Ammon's horn (tissue), 1 donor: ENCODE results near the gene RAET1G.
"Not testable (repeated sequence)": the region's sequence is repeated elsewhere in the genome, so short reads cannot be mapped to it uniquely, and the experiment has no call there.

ENCODE experiments used
- DNase-seq: peaks from one replicate; pipeline ENCODE4 v3.0.0-alpha.2; 2016; ENCODE audit warnings: low spot score

Gene RAET1G

DNA sequence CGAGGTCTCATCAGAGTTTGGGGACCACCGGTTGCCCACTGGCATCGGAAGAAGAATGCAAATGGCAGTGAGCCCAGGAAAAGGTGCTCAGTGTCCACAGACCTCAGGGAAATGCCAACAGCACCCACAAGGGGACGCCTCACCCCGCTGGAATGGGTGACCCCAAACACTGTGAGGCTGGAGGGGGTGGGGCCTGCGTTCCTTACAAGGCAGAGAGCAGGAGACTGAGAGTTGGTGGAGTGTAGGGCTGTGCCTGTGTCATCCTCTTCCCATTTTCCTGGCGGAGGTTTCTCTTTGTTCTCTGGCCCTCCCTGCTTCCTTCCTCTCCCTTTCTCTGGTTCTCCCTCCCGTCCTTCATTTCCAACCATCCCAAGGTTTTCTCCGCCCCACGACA is 31.0 kb upstream of the RAET1G start:
- DNase-seq = not testable (repeated sequence)

DNA sequence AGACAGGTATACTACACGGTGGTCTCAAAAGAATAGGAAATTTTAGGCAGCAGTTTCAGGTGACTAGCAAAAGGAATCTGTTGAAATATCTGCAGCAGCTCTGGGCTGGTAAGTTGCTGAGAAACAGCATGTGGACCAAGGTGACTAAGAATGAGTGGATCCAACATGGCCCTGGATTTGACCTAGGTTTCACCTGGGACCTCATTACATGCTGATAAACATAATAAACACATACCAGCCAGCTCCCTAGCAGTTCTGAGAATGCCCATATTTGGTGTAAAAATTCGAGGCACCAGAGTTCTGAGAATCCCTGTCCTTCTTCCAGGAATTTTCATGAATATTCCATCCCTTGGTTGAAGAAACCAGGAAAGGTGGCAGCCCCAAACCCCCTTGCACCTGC is 30.5 kb upstream of the RAET1G start:
- not testable (repeated sequence) for DNase-seq

DNA sequence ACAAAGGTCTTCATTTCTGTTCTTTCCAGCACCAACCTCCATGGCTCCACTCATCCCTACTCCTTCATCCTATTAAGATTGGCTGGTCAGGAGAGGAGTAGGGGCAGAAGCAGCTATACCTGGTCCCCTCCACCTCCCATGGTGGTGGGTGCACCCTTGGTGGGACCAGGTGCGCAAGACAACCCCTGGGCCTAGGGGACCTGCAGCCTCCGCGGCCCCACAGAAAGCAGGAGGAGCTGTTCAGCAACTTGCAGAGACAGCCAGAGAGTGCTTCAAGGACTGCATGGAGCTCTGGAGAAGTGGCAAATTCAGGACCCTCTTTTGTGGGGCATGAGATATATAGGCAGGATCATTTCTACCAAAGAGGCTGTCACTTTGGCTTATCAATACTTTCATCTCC is 28.7 kb upstream of the RAET1G start:
- no peak for DNase-seq

DNA sequence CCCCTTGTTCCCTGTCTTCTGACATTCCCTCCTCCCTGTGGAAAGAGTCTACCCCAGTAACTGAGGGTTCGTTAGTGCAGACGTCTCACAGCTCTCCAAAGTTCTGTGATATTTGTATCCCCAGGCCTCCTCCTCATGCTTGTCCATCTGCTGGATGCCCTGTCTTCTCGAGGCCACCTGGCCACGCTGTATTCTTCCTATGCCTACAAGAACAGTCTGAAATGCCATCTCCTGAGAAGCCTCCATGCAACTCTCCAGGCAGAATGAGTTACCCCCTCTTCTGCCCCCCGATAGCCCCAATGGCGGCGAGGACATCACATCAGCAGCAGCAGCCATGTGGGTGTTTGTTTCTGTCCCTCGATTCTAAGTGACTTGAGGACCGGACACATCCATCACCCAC is 28.2 kb upstream of the RAET1G start:
- no peak for DNase-seq

DNA sequence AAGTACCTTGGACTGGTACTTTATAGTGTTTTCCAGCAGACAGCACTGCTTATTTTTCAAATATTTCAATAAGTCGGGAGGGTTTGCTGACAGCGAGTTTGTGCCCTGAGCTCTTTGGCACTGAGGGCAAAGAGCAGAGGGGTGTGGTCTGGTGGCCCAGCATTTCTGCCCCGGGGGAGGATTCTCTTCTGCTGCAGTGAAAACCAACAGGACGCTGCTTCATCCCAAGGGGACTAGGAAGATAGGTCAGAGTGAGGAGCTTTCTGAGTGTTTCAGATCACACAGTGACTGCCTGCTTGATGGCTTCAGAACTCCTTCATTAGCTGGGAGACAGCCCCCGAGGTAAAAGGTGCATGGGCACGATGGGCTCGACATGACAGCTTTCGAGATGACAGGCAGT is 27.5 kb upstream of the RAET1G start:
- DNase-seq = no peak

GRCh38 chr6:149948616-149949015 is 25.7 kb upstream of the RAET1G start:
- no peak for DNase-seq

DNA sequence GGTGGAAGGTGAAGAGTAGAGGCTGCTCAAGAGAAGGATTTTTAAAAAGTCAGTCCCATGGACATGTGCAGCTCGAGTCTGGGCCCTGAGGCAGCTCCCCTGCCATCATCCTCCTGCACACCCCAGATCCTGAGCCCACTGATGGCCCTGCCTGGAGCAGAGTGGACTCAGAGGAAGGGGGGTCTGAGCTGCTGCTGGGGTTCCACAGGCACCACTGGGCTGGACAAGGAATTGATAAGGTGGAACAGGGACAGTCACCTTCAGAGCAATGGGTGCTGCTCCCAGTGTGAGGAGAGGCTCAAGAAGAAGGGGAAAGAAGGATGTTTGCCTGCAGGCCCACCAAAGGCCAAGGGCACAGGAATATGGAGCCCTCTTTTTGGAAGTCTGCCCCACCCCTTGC is 25.1 kb upstream of the RAET1G start:
- no peak for DNase-seq

- DNase-seq = not testable (repeated sequence)
Observed at GRCh38 chr6:149947533-149947932, 24.6 kb upstream of the RAET1G start.

DNA sequence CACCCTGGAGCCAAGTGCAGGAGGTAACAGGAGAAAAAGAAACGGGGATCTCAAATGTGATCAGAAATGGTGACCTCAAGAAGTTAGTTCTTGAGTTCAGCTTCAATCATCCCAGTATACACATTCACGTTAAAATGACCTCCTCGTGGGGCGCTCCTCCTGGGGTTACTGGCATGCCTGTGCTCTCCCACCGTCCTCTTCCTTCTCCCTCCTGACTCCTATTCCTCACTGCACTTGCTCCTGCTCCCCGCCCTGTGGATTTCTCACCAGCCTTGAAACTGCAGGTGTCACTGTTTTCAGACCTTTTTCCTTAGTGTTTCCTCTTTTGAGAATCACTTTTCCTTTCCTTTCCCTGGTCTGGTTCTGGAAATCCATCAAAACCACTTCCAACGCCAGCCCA is 23.7 kb upstream of the RAET1G start:
- DNase-seq = not testable (repeated sequence)

DNA sequence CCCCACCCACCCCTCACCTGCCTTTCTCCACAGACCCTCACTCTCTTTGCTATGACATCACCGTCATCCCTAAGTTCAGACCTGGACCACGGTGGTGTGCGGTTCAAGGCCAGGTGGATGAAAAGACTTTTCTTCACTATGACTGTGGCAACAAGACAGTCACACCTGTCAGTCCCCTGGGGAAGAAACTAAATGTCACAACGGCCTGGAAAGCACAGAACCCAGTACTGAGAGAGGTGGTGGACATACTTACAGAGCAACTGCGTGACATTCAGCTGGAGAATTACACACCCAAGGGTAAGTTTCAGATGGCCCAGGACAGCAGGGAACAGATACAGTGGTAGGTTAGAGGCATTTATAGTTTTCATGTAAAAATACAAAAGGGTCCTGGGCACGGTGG is 22.4 kb upstream of the RAET1G start:
- not testable (repeated sequence) for DNase-seq

DNA sequence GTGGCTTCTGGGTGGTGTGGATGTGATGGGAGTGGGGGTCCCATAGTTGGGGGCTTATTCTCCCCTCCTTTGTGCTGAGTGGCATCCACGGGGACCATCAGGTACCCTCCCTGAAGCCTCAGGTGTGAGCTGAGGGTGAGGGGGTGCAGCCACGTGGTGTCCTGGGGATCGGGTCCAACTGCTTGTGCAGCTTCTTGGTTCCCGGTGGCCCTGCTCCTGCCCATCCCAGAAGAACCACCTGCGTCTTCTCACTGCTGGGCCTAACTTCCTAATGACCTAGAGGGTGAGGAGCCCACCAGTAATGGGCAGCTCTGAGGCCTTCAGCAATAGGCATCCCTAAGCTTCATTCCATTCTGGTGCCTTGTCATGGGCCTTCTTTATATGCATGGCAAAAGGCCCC is 20.4 kb upstream of the RAET1G start:
- not testable (repeated sequence) for DNase-seq

DNA sequence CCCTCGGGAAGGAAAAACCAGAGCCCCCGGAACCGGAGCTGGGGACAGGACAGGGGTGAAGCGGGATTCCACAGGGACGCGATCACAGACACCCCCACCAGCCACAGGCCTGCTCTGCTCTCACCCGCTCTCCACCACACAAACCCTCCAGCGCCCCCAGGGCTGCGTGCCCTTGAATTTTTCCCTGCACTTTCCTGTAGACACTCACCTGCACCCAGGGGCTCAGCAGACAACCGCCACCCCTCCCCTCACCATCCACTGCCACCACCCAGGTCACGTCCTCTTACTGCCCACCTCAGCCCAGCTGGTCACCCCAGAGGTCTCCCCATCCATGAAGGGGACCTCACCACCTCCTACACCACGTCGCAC is 19.5 kb upstream of the RAET1G start:
- no peak for DNase-seq

GRCh38 chr6:149941583-149942460 is 18.9 kb upstream of the RAET1G start, which contains the start of gene ULBP2:
ULBP2 (plus strand) TSS chr6:149942014; CDS start chr6:149942073, 59 bp downstream.
- DNase-seq = peak; percentile 92

- no peak for DNase-seq
Observed at GRCh38 chr6:149940672-149940982, 17.7 kb upstream of the RAET1G start.

GRCh38 chr6:149939909-149940671 is 17.2 kb upstream of the RAET1G start:
- DNase-seq = no peak

DNA sequence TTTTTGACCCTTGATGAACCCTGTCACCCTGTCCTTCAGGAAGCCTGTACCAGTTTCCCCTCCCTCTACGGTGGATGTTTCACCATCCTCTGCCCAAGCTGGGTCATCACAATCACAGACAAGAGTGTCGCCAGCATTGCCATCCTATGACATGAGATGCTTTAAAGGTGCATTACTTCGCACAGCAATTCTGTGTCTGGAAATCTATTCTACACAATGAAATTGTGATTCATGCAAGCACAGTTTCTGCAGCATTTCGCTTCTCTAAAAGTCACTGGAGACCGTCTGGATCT is 16.4 kb upstream of the RAET1G start:
- no peak for DNase-seq

- DNase-seq = no peak
Observed at GRCh38 chr6:149938571-149939355, 15.8 kb upstream of the RAET1G start.

- not testable (repeated sequence) for DNase-seq
Observed at GRCh38 chr6:149938013-149938570, 15.2 kb upstream of the RAET1G start.

DNA sequence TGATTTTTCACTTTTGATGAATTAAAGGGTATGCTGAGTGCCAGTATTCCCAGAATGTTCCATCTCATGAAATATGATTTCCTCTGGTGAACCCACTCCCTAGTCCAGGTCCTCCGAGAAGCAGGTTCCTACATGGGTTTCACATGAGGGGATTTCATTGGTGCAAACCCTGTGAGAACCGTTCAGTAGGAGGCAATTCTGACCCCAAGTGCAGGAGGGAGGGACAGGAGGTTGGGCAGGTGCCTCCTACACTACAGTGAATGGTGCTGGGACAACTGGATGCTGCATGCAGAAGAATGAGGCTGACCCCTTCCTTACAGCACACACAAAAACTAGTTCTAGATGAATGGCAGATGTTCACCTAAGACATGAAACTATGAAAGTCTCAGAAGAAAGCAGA is 13.8 kb upstream of the RAET1G start:
- DNase-seq = no peak

GRCh38 chr6:149935668-149936067 is 12.7 kb upstream of the RAET1G start:
- no peak for DNase-seq

DNA sequence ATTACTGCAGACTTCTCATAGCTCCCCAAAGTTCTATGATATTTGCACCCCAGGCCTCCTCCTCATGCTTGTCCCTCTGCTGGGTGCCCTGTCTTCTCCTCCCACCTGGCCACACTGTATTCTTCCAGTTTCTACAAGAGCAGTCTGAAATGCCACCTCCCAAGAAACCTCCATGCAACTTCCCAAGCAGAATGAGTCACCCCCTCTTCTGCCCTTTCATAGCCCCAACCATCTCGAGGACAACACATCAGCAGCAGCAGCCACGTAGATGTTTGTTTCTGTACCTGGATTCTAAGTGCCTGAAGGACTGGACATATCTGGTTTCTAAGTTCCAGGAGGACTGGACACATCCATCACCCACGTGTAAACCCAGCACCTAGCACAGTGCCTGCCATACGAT is 12.3 kb upstream of the RAET1G start:
- no peak for DNase-seq
